ENCODE data around the gene ATP1A4.
"Not testable (repeated sequence)": the region's sequence is repeated elsewhere in the genome, so short reads cannot be mapped to it uniquely, and the experiment has no call there.

The ATP1A4 gene

GRCh38 chr1:160123726-160124125, 27.7 kb upstream of the ATP1A4 start:
- DNase-seq (ENCODE audit: low spot score): no peak

DNA sequence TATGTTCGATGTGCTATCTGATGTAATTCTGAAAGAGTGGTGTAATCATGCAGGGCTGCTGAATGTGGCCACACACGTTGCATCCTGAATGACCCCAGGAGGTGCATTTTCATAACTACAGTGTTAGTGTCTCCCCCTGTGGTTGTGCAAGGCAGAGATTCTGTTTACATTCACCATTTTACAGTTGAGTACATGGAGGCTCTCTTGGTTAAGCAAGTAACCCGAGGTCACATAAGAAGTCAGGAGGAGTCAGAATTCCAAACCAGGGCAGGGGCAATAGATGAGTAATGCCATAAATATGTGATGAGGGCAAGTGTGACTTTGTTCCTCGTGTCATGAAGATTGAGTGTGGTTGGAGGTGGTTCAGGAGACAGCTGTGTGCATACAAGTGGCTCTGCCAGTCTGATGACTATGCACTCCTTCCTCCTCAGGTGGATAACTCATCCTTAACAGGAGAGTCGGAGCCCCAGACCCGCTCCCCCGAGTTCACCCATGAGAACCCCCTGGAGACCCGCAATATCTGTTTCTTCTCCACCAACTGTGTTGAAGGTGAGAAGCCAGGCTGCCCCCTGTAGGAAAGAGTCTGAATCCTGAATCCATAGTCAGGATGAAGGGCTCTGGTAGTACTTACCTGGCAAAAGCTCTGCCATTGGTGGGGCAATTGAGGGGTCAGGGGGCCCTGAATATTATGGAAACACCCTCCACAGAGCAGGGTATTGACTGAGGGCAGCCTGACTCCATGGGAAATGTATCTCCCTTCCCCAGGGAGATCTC, 26.5 kb upstream of the ATP1A4 start:
- DNase-seq (ENCODE audit: low spot score): no peak

GRCh38 chr1:160125746-160126145, 25.7 kb upstream of the ATP1A4 start:
- DNase-seq (ENCODE audit: low spot score): no peak

DNA sequence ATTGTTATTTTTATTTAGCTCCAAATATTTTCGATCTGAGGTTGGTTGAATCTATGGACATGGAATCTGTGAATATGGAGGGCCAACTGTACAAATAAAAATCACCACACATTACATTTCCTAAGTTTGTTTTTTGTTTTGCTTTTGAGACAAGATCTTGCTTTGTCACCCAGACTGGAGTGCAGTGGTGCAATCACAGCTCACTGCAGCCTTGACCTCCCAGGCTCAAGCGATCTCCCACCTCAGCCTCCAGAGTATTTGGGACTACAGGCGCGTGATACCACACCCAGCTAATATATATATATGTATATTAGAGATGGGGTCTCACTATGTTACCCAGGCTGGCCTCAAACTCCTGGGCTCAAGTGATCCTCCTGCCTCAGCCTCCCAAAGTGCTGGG, 25.1 kb upstream of the ATP1A4 start:
- not testable (repeated sequence) for DNase-seq (ENCODE audit: low spot score)

DNA sequence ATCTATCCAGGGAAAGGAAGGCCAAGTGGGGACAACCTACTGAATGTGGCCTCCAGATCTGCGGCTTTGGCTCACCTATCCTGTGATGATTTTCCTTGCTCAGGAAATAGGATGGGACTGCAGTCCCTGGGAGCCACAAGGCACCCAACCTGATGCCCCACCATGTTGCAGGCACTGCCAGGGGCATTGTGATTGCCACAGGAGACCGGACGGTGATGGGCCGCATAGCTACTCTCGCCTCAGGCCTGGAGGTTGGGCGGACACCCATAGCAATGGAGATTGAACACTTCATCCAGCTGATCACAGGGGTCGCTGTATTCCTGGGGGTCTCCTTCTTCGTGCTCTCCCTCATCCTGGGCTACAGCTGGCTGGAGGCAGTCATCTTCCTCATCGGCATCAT, 24.0 kb upstream of the ATP1A4 start:
- DNase-seq (ENCODE audit: low spot score): no peak

DNA sequence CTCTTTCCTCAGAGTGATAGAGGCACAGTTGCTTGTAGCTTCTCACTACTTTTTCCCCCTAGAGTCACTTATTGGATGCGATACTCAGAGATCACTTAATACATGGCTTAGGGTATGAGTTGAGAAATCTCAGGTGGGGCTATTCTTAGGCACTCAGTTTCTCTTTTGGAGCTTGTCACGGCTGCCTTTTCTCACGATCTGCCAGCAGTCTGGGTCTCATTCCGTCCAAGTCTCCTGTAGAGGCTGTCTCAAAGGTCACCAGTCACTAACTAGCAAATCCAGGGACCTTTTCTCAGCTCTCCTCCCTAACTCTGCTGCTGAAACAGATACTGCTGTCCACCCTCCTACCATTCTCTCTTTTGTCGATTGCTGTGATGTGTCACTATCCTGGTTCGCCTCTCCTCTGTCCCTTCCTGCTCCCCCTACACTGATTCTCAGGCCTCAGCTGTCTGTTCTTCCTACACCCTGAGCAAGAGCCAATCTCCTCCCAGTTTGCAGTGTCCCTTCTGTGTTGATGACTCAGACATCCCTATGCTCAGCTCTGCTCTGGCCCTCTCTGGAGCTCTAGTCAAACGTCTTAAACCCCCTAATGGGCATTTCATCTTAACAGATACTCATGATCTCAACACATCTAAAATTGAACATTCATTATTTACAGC, 23.4 kb upstream of the ATP1A4 start:
- DNase-seq (ENCODE audit: low spot score): no peak

DNA sequence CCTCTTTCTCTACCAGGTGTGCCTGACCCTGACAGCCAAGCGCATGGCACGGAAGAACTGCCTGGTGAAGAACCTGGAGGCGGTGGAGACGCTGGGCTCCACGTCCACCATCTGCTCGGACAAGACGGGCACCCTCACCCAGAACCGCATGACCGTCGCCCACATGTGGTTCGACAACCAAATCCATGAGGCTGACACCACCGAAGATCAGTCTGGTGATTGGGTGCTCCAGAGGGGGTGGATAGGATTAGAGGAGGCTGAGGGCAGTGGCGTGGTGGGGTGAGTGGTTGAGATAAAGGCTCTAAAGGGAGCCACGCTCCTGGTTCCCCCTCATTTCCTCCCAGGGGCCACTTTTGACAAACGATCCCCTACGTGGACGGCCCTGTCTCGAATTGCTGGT, 22.8 kb upstream of the ATP1A4 start:
- no peak for DNase-seq (ENCODE audit: low spot score)

DNA sequence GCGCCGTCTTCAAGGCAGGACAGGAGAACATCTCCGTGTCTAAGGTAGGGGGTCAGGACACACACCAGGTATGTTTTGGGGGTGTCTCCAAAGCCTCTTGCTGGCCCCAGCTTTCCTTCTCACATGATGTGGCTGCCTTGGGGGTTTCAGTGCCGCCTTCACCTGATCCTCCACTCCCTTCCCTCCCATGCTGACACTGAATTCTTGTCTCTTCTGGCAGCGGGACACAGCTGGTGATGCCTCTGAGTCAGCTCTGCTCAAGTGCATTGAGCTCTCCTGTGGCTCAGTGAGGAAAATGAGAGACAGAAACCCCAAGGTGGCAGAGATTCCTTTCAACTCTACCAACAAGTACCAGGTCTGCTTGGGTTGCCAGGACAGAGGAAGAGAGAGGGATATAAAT, 22.4 kb upstream of the ATP1A4 start:
- DNase-seq (ENCODE audit: low spot score): no peak

GRCh38 chr1:160129558-160129957, 21.8 kb upstream of the ATP1A4 start:
- DNase-seq (ENCODE audit: low spot score): no peak

DNA sequence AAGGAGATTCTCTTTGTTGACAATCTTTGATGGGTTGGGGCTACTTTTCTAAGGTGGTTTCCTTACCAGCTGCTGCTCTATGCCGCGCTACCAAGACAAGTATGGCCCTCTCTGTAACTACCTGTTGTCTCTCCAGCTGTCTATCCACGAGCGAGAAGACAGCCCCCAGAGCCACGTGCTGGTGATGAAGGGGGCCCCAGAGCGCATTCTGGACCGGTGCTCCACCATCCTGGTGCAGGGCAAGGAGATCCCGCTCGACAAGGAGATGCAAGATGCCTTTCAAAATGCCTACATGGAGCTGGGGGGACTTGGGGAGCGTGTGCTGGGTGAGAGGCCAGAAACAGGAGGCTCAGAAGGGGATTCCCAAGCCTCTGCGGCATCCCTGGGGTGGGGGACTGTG, 21.4 kb upstream of the ATP1A4 start:
- DNase-seq (ENCODE audit: low spot score): no peak

GRCh38 chr1:160130486-160130885, 20.9 kb upstream of the ATP1A4 start:
- DNase-seq (ENCODE audit: low spot score): no peak

GRCh38 chr1:160130939-160131338, 20.5 kb upstream of the ATP1A4 start:
- no peak for DNase-seq (ENCODE audit: low spot score)

DNA sequence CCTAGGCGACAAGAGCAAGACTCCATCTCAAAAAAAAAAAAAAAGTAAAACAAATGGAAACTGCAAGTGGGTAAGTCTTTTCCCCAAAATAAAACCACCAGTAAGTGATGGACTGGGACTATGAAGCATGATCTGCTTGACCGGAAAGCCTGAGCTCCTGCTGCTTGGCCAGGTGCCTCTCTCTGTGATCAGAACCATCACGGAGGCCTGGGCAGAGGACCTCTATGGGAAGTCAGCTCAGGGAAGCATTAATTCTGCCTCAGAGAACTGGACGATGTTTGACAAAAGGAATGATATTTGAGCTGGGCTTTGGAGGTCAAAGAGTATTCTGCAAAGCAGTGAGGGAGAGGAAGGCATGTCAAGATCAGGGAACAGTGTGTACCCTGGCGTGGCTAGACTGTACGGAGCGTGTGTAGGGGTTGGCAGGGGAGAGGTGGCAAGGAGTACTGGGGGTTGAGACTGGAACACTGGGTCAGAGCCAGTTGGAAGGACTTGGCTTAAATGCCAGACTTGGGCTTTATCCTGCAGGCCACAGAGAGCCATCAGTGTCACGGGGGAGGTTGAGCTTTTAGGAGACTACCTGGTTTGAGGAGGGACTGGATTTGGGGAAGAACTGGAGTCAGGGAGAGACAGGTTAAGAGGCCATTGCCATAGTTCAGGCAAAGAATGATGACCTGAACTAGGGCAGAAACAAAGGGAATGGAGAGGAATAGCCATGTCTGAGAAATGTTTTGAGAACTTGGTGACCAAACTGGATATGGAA, 19.4 kb upstream of the ATP1A4 start:
- DNase-seq (ENCODE audit: low spot score): peak; percentile 32

DNA sequence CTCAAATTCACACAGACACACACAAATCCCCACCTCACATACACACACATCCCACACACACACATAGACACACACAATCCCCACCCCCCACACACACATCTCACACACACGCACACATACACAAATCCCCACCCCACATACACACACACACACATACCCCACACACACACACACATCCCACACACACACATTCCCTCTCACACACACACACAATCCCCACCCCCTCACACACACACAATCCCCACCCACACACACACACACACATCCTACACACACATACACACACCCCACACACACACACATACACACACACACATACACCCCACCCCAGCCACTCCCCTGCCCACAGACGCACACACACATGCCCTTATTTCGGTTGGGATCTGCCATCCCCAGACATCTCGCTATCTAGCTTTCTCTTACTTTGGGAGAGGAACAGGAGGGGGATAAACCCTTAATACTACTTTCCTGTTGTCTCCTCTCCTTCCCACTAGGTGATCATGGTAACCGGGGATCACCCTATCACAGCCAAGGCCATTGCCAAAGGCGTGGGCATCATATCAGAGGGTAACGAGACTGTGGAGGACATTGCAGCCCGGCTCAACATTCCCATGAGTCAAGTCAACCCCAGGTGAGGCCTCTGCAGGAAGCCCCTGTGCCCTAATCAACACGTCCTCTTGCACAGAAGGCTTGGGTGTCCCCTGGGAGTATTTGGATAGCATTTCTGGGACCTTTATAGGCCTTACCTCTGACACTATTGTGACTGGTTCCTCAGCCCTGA, 17.2 kb upstream of the ATP1A4 start:
- DNase-seq (ENCODE audit: low spot score): no peak

GRCh38 chr1:160134791-160135572, 16.4 kb upstream of the ATP1A4 start:
- DNase-seq (ENCODE audit: low spot score): no peak

GRCh38 chr1:160136121-160136925, 15.1 kb upstream of the ATP1A4 start:
- DNase-seq (ENCODE audit: low spot score): no peak

DNA sequence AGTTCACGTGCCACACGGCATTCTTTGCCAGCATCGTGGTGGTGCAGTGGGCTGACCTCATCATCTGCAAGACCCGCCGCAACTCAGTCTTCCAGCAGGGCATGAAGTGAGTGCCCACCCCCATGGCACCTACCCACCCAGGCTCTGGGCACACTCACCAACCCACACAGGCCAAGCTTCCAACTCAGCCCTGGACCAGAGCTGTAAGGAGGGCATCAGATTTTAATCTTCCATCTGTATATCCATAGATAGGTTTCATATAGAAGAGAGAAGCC, 14.5 kb upstream of the ATP1A4 start:
- DNase-seq (ENCODE audit: low spot score): no peak

DNA sequence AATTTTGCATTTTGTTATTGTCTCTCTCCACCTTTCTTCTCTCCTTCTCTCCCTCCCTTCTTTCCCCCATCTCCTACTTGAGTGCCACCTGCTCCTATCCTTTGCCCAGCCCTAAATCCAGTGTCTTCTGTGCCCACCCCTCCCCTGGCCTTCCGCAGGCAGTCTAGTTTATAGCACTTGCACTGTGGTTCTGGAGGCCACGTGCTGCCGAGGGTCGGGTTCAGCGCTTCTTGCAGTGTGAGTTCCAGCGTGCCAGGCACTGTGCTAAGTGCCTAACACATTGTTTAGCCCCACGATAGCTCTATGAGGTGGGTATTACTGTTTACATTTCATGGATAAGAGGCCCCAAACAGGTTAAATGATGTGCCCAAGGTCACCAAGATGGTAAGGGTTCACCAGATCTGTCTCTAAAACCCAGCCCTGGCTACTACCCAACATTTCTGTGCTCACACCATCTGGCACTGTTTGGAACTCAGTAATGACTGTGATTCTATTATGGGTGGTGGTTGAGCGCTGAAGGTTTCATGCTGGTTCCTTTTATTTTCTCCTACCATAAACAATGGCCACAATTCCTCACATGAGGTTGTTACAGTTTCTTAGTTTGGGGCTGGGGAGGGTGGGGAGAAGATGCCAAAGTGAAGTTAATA, 14.1 kb upstream of the ATP1A4 start:
- no peak for DNase-seq (ENCODE audit: low spot score)

GRCh38 chr1:160139840-160140239, 11.6 kb upstream of the ATP1A4 start:
- no peak for DNase-seq (ENCODE audit: low spot score)

DNA sequence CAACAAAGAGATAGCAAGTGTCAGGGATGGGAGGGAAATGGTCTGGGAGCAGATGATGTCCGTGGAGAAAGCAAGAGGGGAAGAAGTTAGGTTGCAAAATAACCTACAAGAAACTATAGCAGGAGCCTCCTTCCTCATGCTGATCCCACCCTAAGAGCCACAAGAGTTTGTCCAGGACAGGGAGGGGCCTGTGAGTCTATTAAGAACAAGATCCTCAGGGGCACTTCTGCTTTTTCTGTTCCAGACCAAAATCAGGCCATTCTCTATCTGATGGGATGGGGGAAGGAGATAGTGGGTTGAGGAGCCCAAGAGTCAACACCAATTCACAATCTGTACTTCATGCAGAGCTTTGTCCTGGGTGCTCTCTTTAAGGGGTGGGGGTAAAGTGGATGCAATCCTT, 7.7 kb upstream of the ATP1A4 start:
- peak; percentile 42 for DNase-seq (ENCODE audit: low spot score)
